ENCODE measurements around the gene NNAT. TPM values are rescaled to one million over a fixed set of nuclear protein-coding genes. Genes with fewer than 3 reads are reported as not detected.

NNAT gene
- total and polyA plus RNA-seq, 2 donors (not counting 3 experiments of a cell fraction or from before 2014, with no cell fraction given) = 2.3 to 32.9 TPM

DNA sequence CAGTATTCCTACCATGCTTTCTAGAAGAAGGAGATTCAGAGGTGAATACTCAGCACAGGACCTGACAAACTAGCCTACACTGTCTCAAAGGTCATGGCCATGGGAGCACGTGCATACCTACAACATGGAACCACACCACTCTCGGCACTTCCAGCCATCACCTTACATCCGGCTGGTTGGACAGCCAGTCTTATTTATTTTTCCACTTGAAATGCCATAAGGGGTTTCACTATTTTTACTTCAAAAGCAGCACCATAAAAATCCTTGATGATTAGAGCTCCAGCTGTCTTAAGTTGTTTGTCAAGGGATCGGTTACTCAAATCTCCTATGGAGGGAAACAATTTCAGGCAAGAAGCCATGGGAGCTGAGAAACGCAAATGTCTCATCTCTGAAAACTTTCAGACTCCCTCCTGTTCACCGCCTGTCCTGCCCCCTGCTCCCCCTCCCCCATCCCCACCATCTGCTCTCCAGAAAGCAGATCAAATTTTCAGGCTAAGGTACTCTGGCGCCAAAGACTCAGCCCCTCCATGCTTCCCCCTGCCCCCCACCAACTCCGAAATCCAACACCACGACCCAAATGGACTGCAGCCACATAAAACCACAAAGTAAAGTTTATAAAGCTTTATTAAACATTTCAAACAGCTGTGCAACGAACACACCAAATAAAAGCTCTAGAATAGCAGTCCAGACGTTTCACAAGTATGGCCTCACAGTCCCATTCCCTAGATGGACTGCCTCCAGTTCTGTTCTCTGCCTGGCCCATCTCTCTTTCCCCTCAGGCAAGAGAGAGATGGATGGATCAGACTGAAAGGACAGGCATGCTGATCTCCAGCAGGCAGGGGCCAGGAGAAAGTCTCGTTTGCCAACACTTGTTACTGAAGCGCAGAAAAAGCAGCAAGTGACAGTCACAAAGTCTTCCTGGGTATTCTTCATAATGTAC, 4.0 kb upstream of the NNAT start:
- dilution Hi-C loops (cut with MboI; ENCODE audit: extremely low pct_ligation_motif_present, low sequenced_read_pairs) = loop anchor here (10.0 to 25.0 kb wide), 2 partner anchors 122 to 255 kb away; partner anchors contain the start of gene GHRH
- intact Hi-C loops (cut with micrococcal nuclease) = loop anchor here (5.0 kb wide), 1 partner anchor 105 kb away; no protein-coding TSS in a partner anchor
- H3K27ac ChIP-seq (ENCODE audit: insufficient read depth, low read depth, low read length) = no peak overlapping the region
- H3K4me2 ChIP-seq (ENCODE audit: insufficient read depth, low read length) = no peak overlapping the region
- no TSS peak for BruUV-seq (replicated peaks)
- DNase-seq (ENCODE audit: low read depth, low spot score) (no peak), FAIRE-seq (no peak)
- ChIA-PET CTCF (interaction anchor here (1.6 kb wide), 1 partner anchor 247 kb away, joined by 4 read pairs; no protein-coding TSS in a partner anchor), POLR2A (no interaction called here)
- H3K27me3 ChIP-seq (ENCODE audit: control insufficient read depth in 2 of 2, insufficient read depth in 2 of 2, low read length in 2 of 2) = no peaks in the 10 kb centered on the region
- H2AFZ ChIP-seq (ENCODE audit: low read depth, low read length) = no peak overlapping the region
- H3K9me3 ChIP-seq (replicated peaks; ENCODE audit: control insufficient read depth, insufficient read depth, low read length) = no peaks in the 10 kb centered on the region
- peaks cover 34% of the 10 kb centered on the region for H3K79me2 ChIP-seq (ENCODE audit: control insufficient read depth, insufficient read depth, low read length)
- H3K36me3 ChIP-seq (ENCODE audit: control insufficient read depth in 2 of 2, extremely low read depth in 1 of 2, insufficient read depth in 2 of 2, low read length in 2 of 2) = peaks cover 0 to 47% of the 10 kb centered on the region in 2 experiments
- no peak overlapping the region for H3K9ac ChIP-seq (replicated peaks; ENCODE audit: extremely low read depth, insufficient read depth, low read length)
- TF ChIP-seq EZH2 (IDR thresholded peaks at IDR 0.05; ENCODE audit: borderline replicate concordance, low read depth, low read length, severe bottlenecking) = no peak
- TF ChIP-seq MYC (IDR thresholded peaks at IDR 0.05; ENCODE audit: low read depth, low read length) = no peak
- TF ChIP-seq POLR2A (IDR thresholded peaks at IDR 0.05; ENCODE audit: low read depth, low read length) = no peak
- TF ChIP-seq, protein P1, sequence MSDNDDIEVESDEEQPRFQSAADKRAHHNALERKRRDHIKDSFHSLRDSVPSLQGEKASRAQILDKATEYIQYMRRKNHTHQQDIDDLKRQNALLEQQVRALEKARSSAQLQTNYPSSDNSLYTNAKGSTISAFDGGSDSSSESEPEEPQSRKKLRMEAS (IDR thresholded peaks at IDR 0.05; ENCODE audit: insufficient read depth, insufficient read length) = no peak
- TF ChIP-seq, protein P2, sequence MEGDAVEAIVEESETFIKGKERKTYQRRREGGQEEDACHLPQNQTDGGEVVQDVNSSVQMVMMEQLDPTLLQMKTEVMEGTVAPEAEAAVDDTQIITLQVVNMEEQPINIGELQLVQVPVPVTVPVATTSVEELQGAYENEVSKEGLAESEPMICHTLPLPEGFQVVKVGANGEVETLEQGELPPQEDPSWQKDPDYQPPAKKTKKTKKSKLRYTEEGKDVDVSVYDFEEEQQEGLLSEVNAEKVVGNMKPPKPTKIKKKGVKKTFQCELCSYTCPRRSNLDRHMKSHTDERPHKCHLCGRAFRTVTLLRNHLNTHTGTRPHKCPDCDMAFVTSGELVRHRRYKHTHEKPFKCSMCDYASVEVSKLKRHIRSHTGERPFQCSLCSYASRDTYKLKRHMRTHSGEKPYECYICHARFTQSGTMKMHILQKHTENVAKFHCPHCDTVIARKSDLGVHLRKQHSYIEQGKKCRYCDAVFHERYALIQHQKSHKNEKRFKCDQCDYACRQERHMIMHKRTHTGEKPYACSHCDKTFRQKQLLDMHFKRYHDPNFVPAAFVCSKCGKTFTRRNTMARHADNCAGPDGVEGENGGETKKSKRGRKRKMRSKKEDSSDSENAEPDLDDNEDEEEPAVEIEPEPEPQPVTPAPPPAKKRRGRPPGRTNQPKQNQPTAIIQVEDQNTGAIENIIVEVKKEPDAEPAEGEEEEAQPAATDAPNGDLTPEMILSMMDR (IDR thresholded peaks at IDR 0.05; ENCODE audit: extremely low read depth in 1 of 2, insufficient read depth in 1 of 2, low read depth in 1 of 2, low read length in 2 of 2) = no peak
- TF ChIP-seq FOS (IDR thresholded peaks at IDR 0.05; ENCODE audit: borderline replicate concordance, insufficient read depth, low read length) = no peak
- TF ChIP-seq JUN (IDR thresholded peaks at IDR 0.05; ENCODE audit: borderline replicate concordance, insufficient read depth, insufficient read length, low read depth) = no peak
- no peak for TF ChIP-seq POLR2AphosphoS5 (IDR thresholded peaks at IDR 0.05; ENCODE audit: insufficient read depth, low read depth, low read length)
- no peak for TF ChIP-seq GATA2 (IDR thresholded peaks at IDR 0.05; ENCODE audit: insufficient read depth, insufficient read length, low read depth, low read length)
- H3K9me1 ChIP-seq (replicated peaks; ENCODE audit: control insufficient read depth, extremely low read depth, insufficient read depth, low read length) = no peaks in the 10 kb centered on the region
- no peak overlapping the region for H3K4me3 ChIP-seq (replicated peaks in 1 of 3; ENCODE audit: insufficient read depth in 1 of 3, low read depth in 1 of 3, low read length in 3 of 3)
- peaks cover 26% of the 10 kb centered on the region for H3K4me1 ChIP-seq (ENCODE audit: control insufficient read depth, extremely low read depth, insufficient read depth, low read length)
- H4K20me1 ChIP-seq (replicated peaks; ENCODE audit: control insufficient read depth, extremely low read depth, insufficient read depth, low read length) = no peaks in the 10 kb centered on the region

All from endothelial cell of umbilical vein (primary cell).